Measurements from ENCODE around the gene FAM120B.

Gene FAM120B

DNA sequence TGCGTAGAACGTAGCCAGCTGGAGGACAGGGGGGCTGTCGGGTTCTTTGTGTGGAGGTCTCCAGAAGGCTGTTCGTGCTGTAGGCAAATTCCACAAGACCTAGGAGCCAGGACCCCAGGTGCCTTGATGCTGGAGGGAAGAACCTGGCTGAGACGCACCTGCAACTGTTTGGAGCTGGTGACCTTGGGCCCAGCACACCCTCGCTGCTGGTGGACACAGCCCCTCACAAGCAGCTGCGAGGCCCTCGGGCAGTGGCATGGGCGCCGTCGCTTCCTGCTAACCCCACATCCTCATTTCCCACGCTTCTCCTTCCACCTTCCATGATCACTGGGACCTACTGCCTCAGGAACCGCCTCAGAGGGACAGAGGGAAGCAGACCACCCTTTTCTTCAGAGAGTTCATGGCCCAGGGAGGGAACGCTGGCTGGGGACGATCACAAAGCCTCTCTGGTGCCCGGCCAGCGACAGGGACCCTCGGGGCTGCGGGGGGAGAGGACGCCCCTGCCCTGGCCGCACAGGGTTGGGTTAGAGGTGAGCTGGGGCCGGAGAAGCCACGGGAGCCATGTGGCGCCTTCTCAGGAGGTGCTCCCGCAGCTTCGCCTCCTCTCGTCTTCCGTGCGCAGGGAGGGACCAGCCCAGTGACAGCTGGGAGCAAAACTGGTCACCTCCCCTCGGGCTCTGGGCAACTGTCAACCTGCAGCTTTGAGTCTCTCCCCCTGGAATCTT, 34.1 kb upstream of the FAM120B start:
- no peak for DNase-seq

DNA sequence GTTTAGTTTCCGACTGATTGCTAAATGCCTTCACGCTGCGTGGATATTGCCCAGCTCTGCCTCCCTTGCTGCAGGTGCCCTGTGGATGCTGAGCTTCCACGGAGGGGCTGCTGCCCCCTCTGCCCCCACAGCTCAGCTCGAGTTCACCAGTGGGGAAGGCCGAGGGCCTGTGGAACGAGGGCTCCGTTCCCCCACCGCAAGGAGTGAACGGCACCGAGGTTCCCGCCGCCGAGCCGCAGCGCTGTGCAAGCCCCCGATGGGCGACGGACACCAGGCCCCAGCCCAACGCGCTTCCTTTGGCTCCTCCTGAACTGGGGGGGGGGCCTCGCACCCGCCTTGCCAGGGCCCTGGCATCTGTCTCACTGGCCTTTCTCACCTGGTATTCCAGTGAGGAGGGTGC, 33.4 kb upstream of the FAM120B start:
- DNase-seq, result no peak

- no peak for DNase-seq
Observed at GRCh38 chr6:170273681-170274080, 32.9 kb upstream of the FAM120B start.

DNA sequence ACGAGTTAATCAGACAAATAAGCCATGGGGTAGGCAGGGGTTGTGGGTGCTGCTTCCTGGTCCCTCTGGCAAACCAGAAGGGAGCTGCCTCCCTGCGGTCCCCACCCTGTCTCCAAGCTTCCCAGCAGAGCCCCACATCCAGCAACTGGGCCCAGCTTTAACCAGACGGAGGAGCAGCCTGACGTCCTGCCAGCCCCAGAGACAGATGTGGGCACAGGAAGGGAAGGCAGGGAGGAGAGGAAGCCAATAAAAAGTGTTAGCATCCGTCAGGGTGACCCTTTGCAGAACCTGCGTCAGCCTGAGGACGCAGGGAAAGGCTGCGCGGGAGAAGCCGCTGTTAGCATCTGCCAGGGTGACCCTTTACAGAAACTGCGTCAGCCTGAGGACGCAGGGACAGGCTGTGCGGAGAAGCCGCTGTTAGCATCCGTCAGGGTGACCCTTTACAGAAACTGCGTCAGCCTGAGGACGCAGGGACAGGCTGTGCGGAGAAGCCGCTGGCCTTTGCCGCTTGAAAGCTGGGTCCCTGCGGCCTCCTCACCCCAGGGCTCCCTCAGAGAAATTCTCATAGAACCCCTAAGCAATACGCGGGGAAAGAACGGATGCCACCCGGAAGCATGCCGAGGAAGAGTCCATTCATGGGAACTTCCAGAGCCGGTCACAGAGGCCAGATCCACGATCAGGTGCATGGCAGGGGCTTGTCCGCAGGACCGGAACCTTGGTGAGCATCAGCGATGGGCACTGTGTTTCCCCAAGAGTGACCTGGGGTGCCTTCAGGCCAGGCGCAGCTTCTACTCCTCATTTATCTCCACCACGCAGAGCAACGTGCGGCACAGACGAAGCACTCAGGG, 31.6 kb upstream of the FAM120B start:
- DNase-seq, result no peak

- no peak for DNase-seq
Observed at GRCh38 chr6:170276369-170277057, 30.0 kb upstream of the FAM120B start.

- no peak for DNase-seq
Observed at GRCh38 chr6:170277893-170278742, 28.4 kb upstream of the FAM120B start.

DNA sequence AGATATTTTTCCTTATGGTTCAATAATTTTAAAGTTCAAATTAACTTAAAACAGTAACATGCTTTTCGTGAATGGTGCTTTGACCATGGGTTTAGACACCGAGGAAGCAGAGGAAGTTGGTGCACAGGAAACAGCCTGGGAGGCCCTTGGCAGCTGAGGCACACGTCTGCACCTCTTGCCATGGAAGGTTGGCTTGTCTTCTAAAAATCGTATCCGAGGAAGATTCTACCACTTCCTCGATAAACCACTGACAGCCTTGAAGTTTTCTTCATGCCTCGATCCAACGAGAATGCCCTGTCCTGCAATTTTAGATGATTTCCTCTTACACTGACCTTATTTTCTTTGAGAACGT, 27.8 kb upstream of the FAM120B start:
- no peak for DNase-seq

GRCh38 chr6:170279426-170279825, 27.1 kb upstream of the FAM120B start:
- DNase-seq, result no peak

DNA sequence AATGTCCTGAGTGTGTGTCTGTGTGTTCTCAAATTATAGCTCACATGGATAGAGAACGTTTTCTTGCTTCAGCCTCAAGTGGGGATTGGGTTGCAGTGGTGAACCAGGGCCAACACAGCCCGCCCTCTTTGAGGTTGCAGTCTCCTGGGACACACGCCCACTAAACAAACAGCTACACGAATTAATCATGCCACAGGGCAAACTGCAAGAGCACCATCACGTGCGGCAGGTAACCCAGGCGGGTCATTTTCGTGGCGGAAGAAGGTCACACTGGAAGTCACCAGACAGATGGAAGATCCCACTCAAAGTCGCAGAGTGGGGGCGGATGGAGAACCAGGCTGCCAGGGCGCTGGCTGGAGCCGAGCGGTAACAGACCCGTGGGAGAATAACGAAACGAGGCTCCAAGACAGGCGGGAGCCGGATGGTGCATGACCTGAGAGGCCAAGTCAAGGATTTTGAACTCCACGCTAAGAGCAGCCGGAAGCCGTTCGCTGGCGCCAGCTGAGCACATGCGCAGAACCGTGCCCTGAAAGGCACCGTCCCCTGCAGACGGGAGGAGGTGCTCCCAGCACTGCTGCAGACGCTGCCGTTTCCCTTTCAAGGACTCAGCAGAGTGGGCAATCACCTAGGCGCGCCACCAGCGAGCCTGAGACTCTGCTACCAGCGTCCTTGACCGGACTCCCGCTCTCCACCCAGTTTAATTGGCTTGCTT, 26.4 kb upstream of the FAM120B start:
- DNase-seq, result no peak

- no peak for DNase-seq
Observed at GRCh38 chr6:170280689-170281045, 25.9 kb upstream of the FAM120B start.

DNA sequence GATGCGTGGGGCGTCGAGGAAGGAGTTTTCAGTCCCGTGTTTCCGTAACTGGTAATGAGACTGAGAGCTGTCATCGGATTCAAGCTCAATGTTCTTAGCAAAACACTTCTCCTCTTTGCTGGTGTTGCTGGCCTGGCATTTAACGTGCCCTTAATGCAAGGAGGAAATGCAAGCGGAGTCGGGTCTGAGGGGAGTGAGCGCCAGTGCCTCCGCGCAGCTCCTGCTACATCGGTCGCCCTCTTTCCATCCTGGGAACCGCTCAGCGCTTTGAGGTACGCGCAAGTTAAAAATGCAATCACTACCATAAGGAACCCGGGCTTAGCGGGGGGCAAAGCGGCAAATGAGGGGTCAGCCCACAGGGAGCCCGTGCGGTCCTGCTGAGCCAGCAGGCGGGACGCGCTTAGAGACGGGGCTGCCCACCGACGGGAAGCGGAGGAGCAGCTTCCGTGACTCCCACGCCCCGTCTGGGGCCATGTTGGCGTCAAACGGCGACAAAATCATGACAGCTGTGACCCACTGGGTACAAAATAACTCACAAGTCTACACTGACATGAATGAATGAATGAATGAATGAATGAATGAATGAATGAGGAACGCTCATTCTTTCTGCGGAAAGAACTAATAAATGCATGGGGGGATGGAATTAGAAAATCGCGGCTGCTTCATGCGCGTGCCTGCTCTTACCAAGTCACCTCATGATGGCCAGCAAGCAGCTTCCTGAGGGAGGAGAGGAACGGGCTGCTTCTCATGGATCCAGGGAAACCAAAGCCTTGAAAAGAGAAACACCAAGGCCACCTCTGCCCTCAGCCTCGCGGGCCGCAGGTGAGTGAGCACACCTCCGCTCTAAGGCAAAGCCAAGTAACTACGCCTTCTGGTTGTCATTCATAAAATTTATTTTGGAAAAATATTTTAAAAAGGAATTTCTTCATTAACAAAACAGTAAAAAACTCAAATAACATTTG, 24.9 kb upstream of the FAM120B start:
- DNase-seq, result no peak

GRCh38 chr6:170282512-170283158, 23.9 kb upstream of the FAM120B start:
- DNase-seq, result no peak

GRCh38 chr6:170283212-170284081, 23.1 kb upstream of the FAM120B start:
- DNase-seq, result no peak

- no peak for DNase-seq
Observed at GRCh38 chr6:170284126-170284773, 22.3 kb upstream of the FAM120B start.

- no peak for DNase-seq
Observed at GRCh38 chr6:170284866-170285469, 21.6 kb upstream of the FAM120B start.

DNA sequence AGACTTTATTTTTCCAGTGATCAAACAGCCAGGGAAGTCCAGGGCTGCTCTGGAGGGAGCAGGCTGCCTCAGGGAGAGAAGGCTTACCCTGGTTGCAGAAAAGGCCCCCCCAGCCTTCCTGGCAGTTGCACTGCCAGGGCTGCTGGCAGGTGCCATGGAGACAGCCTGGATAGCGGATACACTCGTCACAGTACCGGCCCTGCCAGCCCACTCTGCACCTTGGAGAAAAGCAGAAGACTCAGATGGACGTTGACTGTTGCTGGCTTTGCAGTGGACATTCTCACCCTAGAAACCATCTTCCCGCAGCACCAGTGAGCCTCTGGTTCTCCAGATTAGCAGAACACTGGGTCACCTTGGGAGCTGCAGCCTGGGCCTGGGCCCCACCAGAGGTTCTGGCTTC, 21.1 kb upstream of the FAM120B start:
- DNase-seq, result no peak

DNA sequence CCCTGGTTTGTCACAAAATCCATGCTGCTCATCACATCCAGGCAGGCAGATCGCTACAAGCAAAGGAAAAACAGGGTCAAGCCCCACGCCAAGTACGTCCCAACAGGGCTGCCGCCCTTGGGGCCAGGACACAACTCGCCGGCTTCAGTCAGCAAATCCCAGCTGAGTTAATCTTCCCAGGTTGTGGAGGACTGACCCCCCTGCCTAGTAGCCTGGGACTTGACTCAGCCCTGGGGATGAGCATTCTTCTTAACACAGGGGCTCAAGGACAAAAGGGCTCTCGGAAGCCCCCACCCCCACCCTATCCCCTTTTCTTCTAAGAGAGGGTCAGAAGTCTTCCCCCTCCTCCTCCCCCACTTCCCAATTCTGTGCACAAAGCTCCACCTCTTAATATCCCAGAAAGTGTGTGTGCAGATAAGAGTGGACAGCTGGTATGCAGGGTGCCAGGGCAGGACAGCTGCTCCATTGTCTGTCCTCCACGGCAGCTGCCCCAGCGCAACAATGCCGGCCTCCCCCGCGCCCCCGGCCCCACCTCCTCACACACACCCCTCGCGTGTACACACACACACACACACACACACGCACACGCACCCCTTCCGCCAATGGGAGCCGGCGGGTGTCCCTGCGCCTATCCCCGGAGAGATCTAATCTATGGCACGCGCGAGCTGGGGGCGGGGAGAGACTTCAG, 20.2 kb upstream of the FAM120B start:
- no peak for DNase-seq

DNA sequence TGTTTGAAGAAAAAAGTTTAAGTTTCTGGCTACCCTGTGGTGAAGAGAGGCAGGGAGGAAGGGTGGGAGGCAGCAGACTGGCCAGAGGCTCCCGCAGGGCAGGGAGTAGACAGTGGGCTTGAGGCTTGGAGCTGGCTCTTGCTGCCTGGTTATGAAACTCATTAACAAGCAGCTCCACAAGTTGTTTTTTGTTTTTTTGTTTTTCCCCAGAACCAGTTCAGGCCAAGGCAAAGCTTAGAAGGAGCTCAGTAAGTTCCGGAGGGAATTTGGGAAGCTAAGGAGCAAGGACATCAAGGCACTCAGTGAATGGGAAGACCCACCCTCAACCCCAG, 19.7 kb upstream of the FAM120B start:
- no peak for DNase-seq
